ENCODE results near the gene CABP2.

- TF ChIP-seq CTCF (conservative IDR thresholded peaks at IDR 0.05) (no peak), EZH2 (IDR thresholded peaks at IDR 0.05; ENCODE audit: low read depth) (no peak)
Observed at GRCh38 chr11:67544616-67545242, 21.5 kb upstream of the CABP2 start.

Measured in PC-9 (cell line).